Kasumi-1 (cell line): Measurements from ENCODE around the gene CPLANE2.
A peak's percentile ranks its signal among the peaks of the same experiment; 100 is the strongest.

Source experiments
- DNase-seq, 2 experiments: peaks; one replicate each; lab custom pipeline; 2025; lab: John Stamatoyannopoulos, UW

Gene CPLANE2

GRCh38 chr1:16187748-16188401 is 49.1 kb downstream of the CPLANE2 start:
- peak; percentile 43 to 69 for DNase-seq

- no peak for DNase-seq
These were observed 50.2 kb downstream of the CPLANE2 start for GRCh38 chr1:16186655-16187235.

GRCh38 chr1:16184557-16185303 is 52.3 kb downstream of the CPLANE2 start:
- DNase-seq, result no peak

GRCh38 chr1:16183765-16184556 is 53.0 kb downstream of the CPLANE2 start:
- DNase-seq, result no peak

GRCh38 chr1:16183179-16183578 is 53.8 kb downstream of the CPLANE2 start:
- DNase-seq, result no peak

- no peak for DNase-seq
These were observed 54.9 kb downstream of the CPLANE2 start for GRCh38 chr1:16181887-16182719.
